ENCODE results near the gene PRM3. TPM values are rescaled to one million over a fixed set of nuclear protein-coding genes. Genes with fewer than 3 reads are reported as not detected.

PRM3 gene
- total RNA-seq, 1 experiment from 2014 or later = not detected

DNA sequence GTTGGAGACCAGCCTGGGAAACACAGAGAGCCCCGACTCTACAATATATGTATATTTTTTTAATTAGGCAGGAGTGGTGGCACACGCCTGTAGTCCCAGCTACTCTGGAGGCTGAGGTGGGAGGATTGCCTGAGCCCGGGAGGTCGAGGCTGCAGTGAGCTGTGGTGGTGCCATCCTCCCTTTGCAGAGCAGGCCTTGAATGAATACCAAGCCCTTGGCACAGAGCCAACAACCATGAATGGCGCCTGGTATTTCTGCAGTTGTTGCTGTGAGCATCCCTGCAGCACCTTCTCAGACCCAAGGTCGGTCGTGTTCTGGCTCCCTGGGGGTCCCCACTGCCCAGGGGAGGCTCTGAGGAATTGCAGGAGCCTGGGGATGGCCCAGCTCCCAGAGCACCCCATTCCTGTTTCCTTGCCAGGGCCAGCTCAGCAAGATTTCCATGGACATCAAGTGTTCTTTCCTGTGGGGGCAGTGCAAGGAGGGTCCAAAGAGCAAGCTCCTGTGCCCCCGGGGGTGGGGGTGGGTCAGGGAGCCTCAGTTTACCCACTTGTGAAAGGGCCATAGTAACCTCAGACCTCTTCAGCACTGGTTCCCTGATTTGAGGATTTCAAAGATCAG is 46.2 kb upstream of the PRM3 start:
- CTCF ChIA-PET = interaction anchor here (0.5 to 1.2 kb wide), 2 partner anchors 9 to 37 kb away, joined by 3 to 4 read pairs; no protein-coding TSS in a partner anchor
- DNase-seq (ENCODE audit: unreplicated experiment) = peak; percentile 52
- no TSS peak for BruUV-seq (replicated peaks)
- no peak overlapping the region for H3K27ac Mint-ChIP-seq (ENCODE audit: low read depth, unreplicated experiment)
- no peaks in the 10 kb centered on the region for H3K9me3 Mint-ChIP-seq (ENCODE audit: unreplicated experiment)
- H3K36me3 Mint-ChIP-seq (ENCODE audit: insufficient read depth, unreplicated experiment) = no peaks in the 10 kb centered on the region
- H3K4me3 Mint-ChIP-seq (ENCODE audit: unreplicated experiment) = no peak overlapping the region
- TF ChIP-seq, protein P1, sequence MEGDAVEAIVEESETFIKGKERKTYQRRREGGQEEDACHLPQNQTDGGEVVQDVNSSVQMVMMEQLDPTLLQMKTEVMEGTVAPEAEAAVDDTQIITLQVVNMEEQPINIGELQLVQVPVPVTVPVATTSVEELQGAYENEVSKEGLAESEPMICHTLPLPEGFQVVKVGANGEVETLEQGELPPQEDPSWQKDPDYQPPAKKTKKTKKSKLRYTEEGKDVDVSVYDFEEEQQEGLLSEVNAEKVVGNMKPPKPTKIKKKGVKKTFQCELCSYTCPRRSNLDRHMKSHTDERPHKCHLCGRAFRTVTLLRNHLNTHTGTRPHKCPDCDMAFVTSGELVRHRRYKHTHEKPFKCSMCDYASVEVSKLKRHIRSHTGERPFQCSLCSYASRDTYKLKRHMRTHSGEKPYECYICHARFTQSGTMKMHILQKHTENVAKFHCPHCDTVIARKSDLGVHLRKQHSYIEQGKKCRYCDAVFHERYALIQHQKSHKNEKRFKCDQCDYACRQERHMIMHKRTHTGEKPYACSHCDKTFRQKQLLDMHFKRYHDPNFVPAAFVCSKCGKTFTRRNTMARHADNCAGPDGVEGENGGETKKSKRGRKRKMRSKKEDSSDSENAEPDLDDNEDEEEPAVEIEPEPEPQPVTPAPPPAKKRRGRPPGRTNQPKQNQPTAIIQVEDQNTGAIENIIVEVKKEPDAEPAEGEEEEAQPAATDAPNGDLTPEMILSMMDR (IDR thresholded peaks at IDR 0.05; ENCODE audit: unreplicated experiment) = no peak
- H3K27me3 Mint-ChIP-seq (ENCODE audit: insufficient read depth, unreplicated experiment) = no peaks in the 10 kb centered on the region
- POLR2A ChIA-PET = no interaction called here
- intact Hi-C loops (cut with micrococcal nuclease) = no loop called here
- no peaks in the 10 kb centered on the region for H3K4me1 Mint-ChIP-seq (ENCODE audit: insufficient read depth, unreplicated experiment)

DNA sequence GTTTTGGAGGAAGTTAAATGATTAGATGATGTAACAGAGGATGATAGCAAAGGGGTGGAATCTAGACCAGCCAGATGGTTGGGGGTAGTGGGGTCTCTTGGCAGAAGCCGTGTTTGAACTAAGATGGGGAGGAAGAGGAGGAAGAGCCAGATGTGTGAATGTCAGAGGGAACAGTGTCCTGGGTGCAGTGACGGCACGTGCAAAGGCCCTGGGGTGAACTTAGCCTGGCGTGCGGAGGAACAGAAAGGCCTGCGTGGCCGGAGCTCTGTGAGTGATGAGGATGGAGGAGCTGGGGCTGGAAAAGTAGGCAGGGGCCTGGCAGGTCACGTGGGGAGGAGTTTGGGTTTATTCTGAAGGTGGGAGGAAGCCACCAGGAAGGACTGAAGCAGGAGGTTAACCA is 45.4 kb upstream of the PRM3 start:
- CTCF ChIA-PET = interaction anchor here (0.5 to 1.2 kb wide), 2 partner anchors 8 to 37 kb away, joined by 3 to 4 read pairs; no protein-coding TSS in a partner anchor
- BruUV-seq (replicated peaks) = no TSS peak
- Mint-ChIP-seq H3K4me3 (ENCODE audit: unreplicated experiment) (no peak overlapping the region), H3K36me3 (ENCODE audit: insufficient read depth, unreplicated experiment) (no peaks in the 10 kb centered on the region), H3K27ac (ENCODE audit: low read depth, unreplicated experiment) (no peak overlapping the region), H3K4me1 (ENCODE audit: insufficient read depth, unreplicated experiment) (no peaks in the 10 kb centered on the region), H3K27me3 (ENCODE audit: insufficient read depth, unreplicated experiment) (no peaks in the 10 kb centered on the region), H3K9me3 (ENCODE audit: unreplicated experiment) (no peaks in the 10 kb centered on the region)
- POLR2A ChIA-PET = interaction anchor here (0.6 to 1.2 kb wide), 3 partner anchors 11 to 375 kb away, joined by 3 to 4 read pairs (median 4); partner anchors contain the start of gene CLEC16A
- intact Hi-C loops (cut with micrococcal nuclease) = no loop called here
- TF ChIP-seq, protein P1 (IDR thresholded peaks at IDR 0.05; ENCODE audit: unreplicated experiment) = no peak
- no peak for DNase-seq (ENCODE audit: unreplicated experiment)

DNA sequence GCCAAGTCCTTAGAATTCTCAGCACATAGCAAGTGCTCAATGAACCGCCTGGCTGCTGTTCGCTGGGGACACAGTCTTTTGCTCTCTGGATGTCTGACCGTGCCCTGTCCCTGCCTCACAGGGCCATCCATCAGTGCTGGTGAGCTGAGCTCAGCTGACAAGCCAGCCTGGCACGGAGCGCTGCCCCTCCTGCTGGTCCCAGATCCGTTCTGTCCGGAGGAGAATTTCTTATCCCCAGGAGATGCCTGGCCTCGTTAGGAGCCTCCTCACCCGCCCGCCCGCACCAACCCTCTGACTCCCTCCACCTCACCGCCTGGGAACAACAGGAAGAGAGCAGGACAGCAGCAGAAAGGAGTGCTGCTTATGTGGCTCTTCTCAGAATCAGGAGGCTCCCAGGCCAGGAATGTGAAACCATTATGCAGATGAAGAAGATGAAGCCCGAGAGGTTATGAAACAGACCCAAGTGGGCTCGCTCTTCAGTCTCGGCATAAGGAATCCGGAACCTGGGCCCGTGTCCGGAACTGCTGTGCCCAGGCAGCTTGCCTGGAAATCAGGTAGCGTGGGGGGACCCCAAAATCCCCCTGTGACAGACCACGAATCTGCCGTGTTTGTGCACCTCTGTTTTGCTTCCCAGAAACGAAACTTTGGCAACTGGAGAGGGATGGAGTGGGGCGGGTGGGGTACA is 43.0 kb upstream of the PRM3 start:
- H3K27me3 Mint-ChIP-seq (ENCODE audit: insufficient read depth, unreplicated experiment) = no peaks in the 10 kb centered on the region
- TF ChIP-seq, protein P1 (IDR thresholded peaks at IDR 0.05; ENCODE audit: unreplicated experiment) = no peak
- no peak for DNase-seq (ENCODE audit: unreplicated experiment)
- BruUV-seq (replicated peaks) = no TSS peak
- intact Hi-C loops (cut with micrococcal nuclease) = no loop called here
- ChIA-PET CTCF (interaction anchor here (0.7 kb wide), 1 partner anchor 38 kb away, joined by 3 read pairs; no protein-coding TSS in a partner anchor), POLR2A (no interaction called here)
- H3K4me3 Mint-ChIP-seq (ENCODE audit: unreplicated experiment) = no peak overlapping the region
- peaks cover 7% of the 10 kb centered on the region for H3K4me1 Mint-ChIP-seq (ENCODE audit: insufficient read depth, unreplicated experiment)
- H3K9me3 Mint-ChIP-seq (ENCODE audit: unreplicated experiment) = no peaks in the 10 kb centered on the region
- no peak overlapping the region for H3K27ac Mint-ChIP-seq (ENCODE audit: low read depth, unreplicated experiment)
- peaks cover 6% of the 10 kb centered on the region for H3K36me3 Mint-ChIP-seq (ENCODE audit: insufficient read depth, unreplicated experiment)

DNA sequence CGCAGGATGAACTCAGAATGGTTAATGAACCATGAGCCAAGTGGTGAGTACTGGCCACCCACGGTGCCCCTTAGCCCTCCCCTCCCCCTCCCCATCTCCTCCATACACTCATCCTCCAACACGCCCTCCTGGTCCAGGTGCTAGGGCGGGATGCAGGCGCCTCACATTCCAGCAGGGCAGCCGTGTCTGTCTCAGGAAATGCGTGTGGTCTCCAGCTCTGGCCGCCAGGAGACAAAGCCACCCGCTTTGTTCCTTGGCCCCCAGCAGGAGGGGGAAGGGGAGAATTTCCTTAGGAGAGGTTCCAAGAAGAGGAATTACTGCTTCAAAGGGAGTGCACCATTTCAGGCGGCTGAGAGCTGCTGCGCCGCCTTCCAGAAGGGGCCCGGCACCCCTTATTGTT is 42.1 kb upstream of the PRM3 start:
- H3K4me1 Mint-ChIP-seq (ENCODE audit: insufficient read depth, unreplicated experiment) = peaks cover 7% of the 10 kb centered on the region
- intact Hi-C loops (cut with micrococcal nuclease) = no loop called here
- H3K27ac Mint-ChIP-seq (ENCODE audit: low read depth, unreplicated experiment) = no peak overlapping the region
- ChIA-PET POLR2A (no interaction called here), CTCF (no interaction called here)
- no peaks in the 10 kb centered on the region for H3K9me3 Mint-ChIP-seq (ENCODE audit: unreplicated experiment)
- no peak overlapping the region for H3K4me3 Mint-ChIP-seq (ENCODE audit: unreplicated experiment)
- peaks cover 6% of the 10 kb centered on the region for H3K36me3 Mint-ChIP-seq (ENCODE audit: insufficient read depth, unreplicated experiment)
- H3K27me3 Mint-ChIP-seq (ENCODE audit: insufficient read depth, unreplicated experiment) = no peaks in the 10 kb centered on the region
- no peak for DNase-seq (ENCODE audit: unreplicated experiment)
- TF ChIP-seq, protein P1 (IDR thresholded peaks at IDR 0.05; ENCODE audit: unreplicated experiment) = no peak
- BruUV-seq (replicated peaks) = no TSS peak

All from MCF 10A (cell line).